GM19193 (cell line): Measurements from ENCODE around the gene SH3RF3.

Source experiments
- POLR2A ChIP-seq: IDR thresholded peaks from 4 replicates; pipeline ENCODE4 v1.6.1; 2011; ENCODE audit not compliant: insufficient read depth, insufficient read length; ENCODE audit errors: extremely low read depth

The SH3RF3 gene

DNA sequence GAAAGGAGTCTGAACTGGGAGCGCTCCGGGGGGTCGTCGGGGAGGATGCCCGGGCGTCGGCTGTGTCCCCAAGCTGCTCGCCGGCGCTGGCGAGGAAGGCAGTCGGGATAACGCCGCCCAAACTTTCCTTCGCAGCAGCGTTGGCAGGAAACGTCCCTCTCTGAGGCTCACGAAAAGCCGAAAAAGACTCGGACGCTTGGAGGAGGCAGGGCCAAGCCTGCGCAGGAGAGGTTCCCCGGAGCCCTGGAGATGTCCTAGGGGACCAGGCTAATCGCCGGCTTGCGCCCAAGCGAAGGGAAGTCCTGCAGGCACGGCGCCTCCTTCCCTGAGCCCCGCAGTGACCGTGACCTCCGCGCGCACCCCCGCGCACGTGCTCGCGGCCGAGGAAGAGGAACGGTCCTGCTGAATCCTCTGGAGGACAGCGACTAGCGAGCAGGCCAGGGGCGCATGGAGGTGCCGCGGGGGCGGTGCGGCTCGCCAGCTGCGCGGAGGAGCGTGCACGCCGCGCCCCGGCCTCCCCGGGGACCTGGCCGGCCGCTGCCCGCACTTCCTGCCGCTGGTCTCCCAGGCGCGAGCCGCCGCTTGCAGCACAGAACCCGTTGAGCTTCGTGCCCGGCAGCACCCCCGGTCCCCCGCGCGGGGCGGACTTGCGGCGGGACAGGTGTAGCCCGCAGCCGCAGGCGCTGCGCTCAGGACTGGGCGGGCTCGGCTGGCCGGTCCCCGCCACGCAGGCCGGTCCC lies at the start of gene SH3RF3:
Gene SH3RF3, plus strand, starts transcription at position 590 of the 740 bp plus-strand sequence.
- no peak for TF ChIP-seq POLR2A

DNA sequence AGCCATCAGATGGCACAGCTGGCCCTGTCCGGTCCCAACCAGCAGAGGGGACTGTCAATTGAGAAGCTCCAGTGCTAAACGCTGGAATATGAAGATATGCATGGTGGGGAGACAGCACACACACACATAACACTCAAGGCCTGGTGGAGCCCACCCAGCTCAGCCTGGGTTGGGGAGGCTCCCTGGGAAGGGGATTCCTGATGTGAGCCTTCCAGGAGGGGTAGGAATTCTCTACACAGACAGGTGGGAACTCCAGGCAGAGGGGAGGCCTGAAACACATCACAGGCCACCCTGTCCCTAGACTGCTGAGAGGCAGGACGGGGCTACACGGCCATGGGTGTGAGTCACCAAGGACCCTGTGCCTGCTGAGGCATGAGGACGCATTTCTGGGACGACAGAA lies 49.4 kb upstream of the SH3RF3 start:
- TF ChIP-seq POLR2A, result no peak

DNA sequence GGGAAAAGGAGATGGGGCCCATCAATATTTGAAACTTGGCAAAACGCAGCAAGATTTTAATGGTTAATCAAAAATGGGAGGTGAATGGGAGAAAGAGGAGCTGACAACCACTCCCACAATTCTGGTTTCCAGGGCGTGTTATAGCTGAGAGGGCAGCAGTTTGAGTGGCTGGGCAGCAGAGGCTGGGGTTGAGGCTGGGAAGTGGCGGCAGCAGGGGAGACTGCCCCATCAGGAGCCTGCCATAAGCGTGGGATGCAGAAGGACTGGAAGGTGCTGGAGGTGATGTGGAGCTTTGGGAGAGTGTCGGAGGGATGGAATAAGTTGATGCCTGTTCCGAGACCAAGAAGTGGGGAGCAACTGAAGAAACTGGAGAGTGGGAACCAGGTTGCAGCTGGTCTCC lies 48.9 kb upstream of the SH3RF3 start:
- TF ChIP-seq POLR2A, result no peak

DNA sequence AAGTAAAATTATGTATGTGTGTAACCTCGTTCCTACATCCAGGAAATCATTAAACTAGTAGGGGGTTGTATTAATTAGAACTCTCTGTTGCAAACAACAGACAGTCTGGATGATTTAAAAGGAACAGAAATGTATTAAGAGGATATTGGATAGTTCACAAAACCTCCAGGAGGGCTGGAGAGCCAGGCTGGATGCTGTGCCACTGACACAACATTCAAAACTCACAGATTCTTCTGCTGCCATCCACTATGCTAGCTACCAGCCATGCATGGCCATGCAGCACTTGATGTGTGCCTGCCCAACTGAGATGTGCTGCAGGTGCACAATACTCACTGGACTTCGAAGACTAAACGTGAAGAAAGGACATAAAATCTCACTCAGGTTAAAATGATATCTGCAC lies 48.2 kb upstream of the SH3RF3 start:
- no peak for TF ChIP-seq POLR2A

DNA sequence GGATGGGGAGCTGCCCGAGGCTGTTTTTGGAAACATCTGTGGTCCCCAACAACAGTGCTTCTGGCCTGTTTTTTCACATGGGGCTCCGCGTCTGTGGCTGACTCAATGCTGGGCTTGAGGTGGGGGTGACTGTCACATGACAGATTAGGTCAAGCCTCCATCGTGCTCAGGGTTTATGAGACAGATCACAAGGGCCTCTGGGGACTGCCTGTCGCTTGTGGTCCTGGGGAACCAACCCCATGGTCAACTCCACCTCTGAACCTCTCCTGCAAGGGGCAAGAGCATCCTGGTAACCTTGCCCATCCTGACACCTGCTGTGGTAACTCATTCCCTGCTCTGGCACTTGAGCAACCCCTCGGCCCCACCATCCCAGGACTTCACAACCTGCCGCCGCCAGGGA lies 47.6 kb upstream of the SH3RF3 start:
- no peak for TF ChIP-seq POLR2A

DNA sequence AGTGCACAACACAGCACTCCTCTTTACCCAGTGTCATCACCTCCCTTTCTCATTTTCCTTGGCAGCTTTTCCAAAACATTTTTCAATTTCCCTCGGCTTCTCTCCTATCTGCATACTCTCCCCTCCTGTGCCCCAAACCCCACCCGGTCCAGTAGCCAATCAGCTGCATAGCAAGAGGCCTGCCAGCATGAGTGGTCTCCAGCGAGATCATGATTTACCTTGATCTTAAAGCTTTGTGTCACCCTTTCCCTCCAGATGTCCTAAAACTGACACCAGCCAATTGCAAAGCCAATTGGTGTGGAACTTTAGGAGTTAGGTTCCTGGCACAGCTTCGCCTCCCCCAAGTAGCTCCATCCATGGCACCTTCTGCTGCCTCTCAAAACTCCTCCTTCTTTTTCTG lies 45.2 kb upstream of the SH3RF3 start:
- TF ChIP-seq POLR2A, result no peak

DNA sequence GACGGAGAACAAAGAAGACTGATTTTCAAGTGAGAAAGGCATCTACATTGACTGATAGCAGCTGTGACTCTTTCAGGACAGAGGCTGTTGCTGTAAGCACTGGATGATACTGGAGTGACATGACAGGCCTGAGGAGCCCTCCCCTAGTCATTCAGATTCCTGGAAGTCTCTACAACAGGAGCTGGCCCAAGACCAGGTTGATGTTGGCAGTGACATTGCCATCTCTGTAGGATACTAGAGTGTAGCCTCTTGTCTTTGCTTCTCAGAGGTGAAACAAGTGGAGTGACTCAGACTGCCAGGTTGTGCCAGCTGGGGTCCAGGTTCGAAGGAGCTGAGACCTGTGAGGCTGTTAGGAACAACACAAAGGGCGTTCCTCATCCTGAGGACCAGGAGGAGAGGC lies 44.7 kb upstream of the SH3RF3 start:
- TF ChIP-seq POLR2A, result no peak

DNA sequence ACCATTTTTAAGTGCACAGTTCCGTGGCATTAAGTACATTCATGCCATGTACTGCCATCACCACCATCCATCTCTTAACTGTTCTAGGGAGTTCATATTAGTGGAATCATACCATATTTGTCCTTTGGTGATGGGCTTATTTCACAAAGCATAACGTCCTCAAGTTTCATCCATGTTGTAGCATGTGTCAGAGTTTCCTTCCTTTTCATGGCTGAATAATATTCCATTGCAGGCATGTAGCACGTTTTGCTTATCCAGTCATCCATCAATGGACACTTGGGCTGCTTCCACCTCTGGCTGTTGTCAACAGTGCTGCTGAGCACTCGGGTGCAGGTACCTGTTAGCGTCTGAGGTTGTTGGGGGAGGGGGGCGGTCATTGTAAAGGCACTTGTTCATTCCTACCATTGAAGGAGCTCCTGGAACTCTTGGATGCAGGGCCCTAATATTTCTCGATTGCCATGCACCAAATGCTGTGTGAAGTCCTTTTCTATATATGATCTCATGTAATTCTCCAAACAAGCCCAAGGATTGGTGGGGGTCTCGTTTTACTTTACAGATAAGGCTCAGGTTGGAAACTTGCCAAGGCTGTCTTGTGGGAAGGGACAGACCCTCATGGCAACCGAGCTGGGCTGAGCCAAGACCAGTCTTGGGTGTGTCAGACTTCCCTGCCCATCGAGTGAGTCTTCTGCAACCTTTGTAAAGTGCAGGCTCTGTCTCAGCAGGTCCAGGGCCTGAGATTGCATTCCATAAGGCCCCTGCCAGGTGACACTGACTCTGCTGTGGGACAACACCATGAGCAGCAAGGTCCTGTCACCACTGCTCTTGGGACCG lies 42.9 kb upstream of the SH3RF3 start:
- no peak for TF ChIP-seq POLR2A

DNA sequence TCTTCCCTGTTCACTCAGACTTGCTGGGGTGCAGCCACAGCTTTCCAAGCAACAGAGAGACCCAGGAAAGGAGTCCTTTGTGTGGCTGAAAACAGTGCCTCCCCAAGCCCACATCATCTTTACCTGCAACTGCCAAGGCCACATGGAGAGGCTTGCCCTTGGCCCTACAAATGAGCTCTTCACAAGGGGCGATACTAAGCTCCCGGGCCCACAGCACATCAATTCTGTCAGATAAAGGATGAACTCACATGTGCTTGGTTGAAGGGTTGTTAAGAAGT lies 42.3 kb upstream of the SH3RF3 start:
- TF ChIP-seq POLR2A, result no peak

DNA sequence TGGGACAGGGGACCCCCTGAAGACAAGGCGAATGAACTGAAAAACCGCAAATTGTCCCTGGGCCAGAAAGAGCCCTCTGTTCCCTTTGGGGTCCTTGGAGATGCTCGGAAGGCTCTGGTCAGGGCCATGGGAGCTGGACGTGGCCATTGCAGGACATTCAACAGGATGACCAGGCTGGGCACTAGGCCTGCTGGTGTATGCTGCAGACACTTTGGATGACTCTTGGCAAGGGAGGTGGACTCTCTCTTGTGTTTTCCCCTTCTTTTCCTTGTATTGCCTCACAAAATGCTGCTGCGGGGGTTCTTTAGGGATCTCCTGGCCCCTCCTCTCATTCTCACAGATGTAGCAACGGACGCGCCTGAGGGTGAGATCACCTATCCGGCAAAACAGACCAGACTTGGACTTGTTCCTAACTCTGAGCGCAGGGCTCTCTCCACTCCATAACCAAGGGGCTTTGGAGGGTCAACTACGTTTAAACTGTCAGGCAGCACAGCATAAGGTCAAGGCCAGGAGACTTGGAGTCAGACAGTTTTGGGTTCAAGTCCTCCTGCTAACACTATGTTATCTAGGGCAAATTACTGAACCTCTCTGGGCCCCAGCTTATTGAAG lies 41.8 kb upstream of the SH3RF3 start:
- no peak for TF ChIP-seq POLR2A

DNA sequence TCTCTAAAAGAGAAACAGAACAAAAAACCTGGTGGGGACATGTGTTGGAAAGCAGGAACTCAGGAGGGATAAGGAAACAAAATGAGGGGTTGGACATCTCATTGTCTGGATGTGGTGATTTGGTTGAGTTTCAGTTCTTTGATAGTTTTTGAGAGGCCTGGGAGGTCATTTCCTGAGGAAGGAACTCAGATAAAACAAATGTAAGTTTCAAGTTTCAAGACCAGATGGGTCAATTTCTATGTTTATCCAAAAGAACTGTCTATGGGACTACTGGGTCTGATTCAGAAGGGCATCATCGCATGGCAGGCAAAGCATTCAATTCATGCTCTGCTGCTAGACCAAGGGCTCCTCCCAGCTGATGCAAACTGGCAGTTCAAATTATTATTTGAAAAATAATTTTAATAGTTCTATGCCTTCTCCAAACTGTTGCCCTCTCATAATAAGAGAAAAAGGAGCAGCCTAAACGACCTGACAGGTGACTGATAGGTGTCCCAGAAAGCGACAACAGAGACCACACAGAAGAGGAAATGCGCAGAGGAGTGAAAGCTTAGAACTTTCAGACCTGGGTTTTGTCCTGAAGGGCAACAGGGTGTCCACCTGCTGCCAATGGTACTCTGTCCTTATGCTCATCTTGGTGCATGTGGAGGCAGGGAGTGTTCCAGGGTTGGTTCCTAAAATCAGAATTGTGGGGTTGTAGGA lies 39.3 kb upstream of the SH3RF3 start:
- TF ChIP-seq POLR2A, result no peak

DNA sequence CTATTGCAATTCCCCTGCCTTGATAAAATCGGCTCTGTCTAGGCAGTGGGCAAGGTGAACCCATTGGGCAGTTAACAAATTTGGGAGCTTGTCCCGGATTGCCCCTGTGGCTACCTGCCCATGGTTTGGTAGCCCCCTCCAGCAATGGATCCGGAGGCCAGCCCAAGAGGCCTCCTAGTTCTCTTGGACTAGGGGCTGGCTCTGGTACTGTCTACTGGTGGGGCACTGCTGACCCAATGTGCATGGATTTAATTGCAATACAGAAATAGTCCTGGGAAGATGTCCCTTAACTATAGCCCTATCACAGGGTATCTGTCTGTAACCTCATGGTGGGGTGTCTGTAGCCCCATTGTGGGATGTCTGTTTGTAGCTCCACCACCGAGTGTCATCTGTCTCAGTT lies 37.5 kb upstream of the SH3RF3 start:
- no peak for TF ChIP-seq POLR2A

DNA sequence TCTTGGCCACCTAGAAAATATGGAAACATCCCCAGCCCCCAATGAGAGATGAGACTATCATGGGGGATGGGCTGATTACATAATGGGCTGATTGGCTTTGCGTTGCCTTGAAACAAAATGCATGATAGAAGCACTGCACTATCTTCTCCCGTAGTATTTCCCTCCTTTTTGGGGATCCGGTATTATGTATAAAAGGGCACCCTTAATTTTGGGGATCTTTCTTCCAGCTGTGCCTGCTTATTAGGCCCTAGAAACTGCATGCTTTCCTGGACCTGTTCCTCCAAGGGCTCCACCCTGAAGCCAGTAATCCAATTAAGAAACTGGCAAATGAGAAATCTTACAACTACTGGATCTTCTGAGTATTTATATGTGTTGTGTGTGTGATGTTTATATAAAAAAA lies 34.9 kb upstream of the SH3RF3 start:
- no peak for TF ChIP-seq POLR2A

DNA sequence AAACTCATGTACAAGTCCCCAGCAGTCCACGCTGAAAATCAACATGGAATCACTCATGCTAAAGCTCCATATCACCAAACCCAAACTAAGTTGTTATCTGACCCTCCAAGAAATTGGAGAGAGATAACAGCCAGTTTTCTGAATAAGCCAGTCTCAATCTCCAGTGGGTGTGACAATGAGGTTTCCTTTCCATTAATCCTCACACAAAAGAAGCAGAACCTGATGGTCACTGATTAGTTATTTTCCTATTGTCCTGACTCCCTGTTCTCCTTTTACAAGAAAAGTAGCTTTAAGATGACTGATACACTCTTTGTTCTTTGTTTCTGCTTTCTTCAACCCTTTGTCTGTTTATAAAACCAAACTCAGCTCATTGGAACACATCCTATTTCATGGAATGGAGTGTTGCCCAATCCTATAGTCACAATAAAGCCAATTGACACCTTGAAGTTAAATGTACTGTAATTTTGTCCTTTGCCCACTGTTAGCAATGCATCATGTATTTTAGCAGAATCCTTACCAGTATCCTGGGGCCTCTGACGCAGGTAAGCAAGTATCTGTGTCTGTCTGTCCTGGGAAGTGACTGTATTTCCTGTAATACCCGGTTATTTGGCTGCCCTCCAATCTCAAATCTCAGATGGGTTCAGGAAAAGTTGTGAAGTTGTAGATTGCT lies 30.6 kb upstream of the SH3RF3 start:
- no peak for TF ChIP-seq POLR2A

DNA sequence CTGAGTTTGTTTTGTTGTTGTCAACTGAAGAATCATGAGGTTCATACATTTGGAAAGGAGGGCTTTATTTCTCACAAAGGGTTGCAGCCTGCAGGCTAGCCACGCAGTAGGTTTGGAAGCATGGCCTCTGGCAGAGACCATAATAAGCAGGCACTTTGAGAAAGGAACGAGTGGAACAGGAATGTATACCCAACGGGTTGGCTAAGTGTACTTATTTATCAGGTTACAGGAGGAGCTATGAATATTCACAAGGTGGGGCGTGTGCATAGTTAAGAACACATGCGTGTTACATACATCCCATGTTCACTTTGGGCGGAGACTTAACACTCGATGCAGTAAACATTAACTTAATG lies 30.1 kb upstream of the SH3RF3 start:
- no peak for TF ChIP-seq POLR2A
